Neural crest cell (in vitro differentiated cells): ENCODE measurements around the gene PIK3IP1. TPM values are rescaled to one million over a fixed set of nuclear protein-coding genes. Genes with fewer than 3 reads are reported as not detected.

Experiments used
- DNase-seq: peaks from one replicate; pipeline ENCODE4 v3.0.0; 2021; ENCODE audit warnings: low read depth, mixed read lengths, low spot score
- H3K27ac Mint-ChIP-seq: one replicate; pipeline ENCODE4 v1.8.0; 2021; ENCODE audit warnings: mild to moderate bottlenecking, mixed read lengths; ENCODE audit not compliant: unreplicated experiment
- H3K27me3 Mint-ChIP-seq: 2 replicates; pipeline ENCODE4 v1.8.0; 2021; ENCODE audit warnings: low read depth, mild to moderate bottlenecking, mixed read lengths
- H3K36me3 Mint-ChIP-seq: 2 replicates; pipeline ENCODE4 v1.8.0; 2021; ENCODE audit warnings: low read depth, mild to moderate bottlenecking, mixed read lengths
- H3K4me1 Mint-ChIP-seq: 2 replicates; pipeline ENCODE4 v1.8.0; 2021; ENCODE audit warnings: mixed read lengths
- H3K4me3 Mint-ChIP-seq: one replicate; pipeline ENCODE4 v1.8.0; 2021; ENCODE audit warnings: mild to moderate bottlenecking, mixed read lengths
- H3K9me3 Mint-ChIP-seq: 2 replicates; pipeline ENCODE4 v1.8.0; 2021; ENCODE audit warnings: mixed read lengths
- CTCF ChIP-seq: fragments of 200-600 bp; sonication (generic); conservative IDR thresholded peaks from 2 replicates; pipeline ENCODE4 v1.5.0; 2021; ENCODE audit warnings: antibody characterized with exemption, mild to moderate bottlenecking
- total RNA-seq: library from RNA; stranded (reverse); gene quantifications from 2 replicates; pipeline ENCODE4 v1.2.1, GENCODE V29; 2021

Gene PIK3IP1
- total RNA-seq, 1 donor from 2014 or later = 1.8 TPM

GRCh38 chr22:31244943-31245451, 47.3 kb downstream of the PIK3IP1 start:
- H3K36me3 Mint-ChIP-seq = no peaks in the 10 kb centered on the region
- no peak for TF ChIP-seq CTCF
- H3K27me3 Mint-ChIP-seq = no peaks in the 10 kb centered on the region
- no peak overlapping the region for H3K27ac Mint-ChIP-seq
- DNase-seq = no peak
- H3K9me3 Mint-ChIP-seq = no peaks in the 10 kb centered on the region
- H3K4me1 Mint-ChIP-seq = peaks cover 25% of the 10 kb centered on the region
- H3K4me3 Mint-ChIP-seq = no peak overlapping the region

- Mint-ChIP-seq H3K27me3 (no peaks in the 10 kb centered on the region), H3K9me3 (no peaks in the 10 kb centered on the region), H3K27ac (no peak overlapping the region), H3K36me3 (no peaks in the 10 kb centered on the region), H3K4me1 (peaks cover 23% of the 10 kb centered on the region), H3K4me3 (no peak overlapping the region)
- no peak for DNase-seq
- no peak for TF ChIP-seq CTCF
Observed at GRCh38 chr22:31244046-31244942, 48.0 kb downstream of the PIK3IP1 start.

- Mint-ChIP-seq H3K9me3 (no peaks in the 10 kb centered on the region), H3K4me3 (no peak overlapping the region), H3K4me1 (peaks cover 15% of the 10 kb centered on the region), H3K36me3 (no peaks in the 10 kb centered on the region), H3K27ac (no peak overlapping the region), H3K27me3 (no peaks in the 10 kb centered on the region)
- no peak for TF ChIP-seq CTCF
- no peak for DNase-seq
Observed at GRCh38 chr22:31243339-31244045, 48.8 kb downstream of the PIK3IP1 start.

- H3K4me1 Mint-ChIP-seq = peaks cover 4% of the 10 kb centered on the region
- H3K36me3 Mint-ChIP-seq = no peaks in the 10 kb centered on the region
- no peak for TF ChIP-seq CTCF
- H3K27me3 Mint-ChIP-seq = no peaks in the 10 kb centered on the region
- no peak overlapping the region for H3K4me3 Mint-ChIP-seq
- no peak for DNase-seq
- H3K27ac Mint-ChIP-seq = no peak overlapping the region
- no peaks in the 10 kb centered on the region for H3K9me3 Mint-ChIP-seq
Observed at GRCh38 chr22:31241936-31242335, 50.4 kb downstream of the PIK3IP1 start.

GRCh38 chr22:31241200-31241599, 51.1 kb downstream of the PIK3IP1 start:
- Mint-ChIP-seq H3K4me3 (no peak overlapping the region), H3K27me3 (no peaks in the 10 kb centered on the region), H3K9me3 (no peaks in the 10 kb centered on the region), H3K4me1 (peaks cover 4% of the 10 kb centered on the region), H3K27ac (no peak overlapping the region), H3K36me3 (no peaks in the 10 kb centered on the region)
- no peak for DNase-seq
- no peak for TF ChIP-seq CTCF
